Measurements from ENCODE around the gene LRRC36.

LRRC36 gene

GRCh38 chr16:67430504-67430976, 103.9 kb downstream of the LRRC36 start:
- H3K27me3 ChIP-seq: peaks cover 12% of the 10 kb centered on the region

GRCh38 chr16:67430977-67431774, 104.6 kb downstream of the LRRC36 start, which contains the start of gene HSD11B2:
HSD11B2 (plus strand) TSS chr16:67431121; CDS start chr16:67431249, 128 bp downstream.
- no peaks in the 10 kb centered on the region for H3K9me3 ChIP-seq
- H3K4me3 ChIP-seq (ENCODE audit: low read depth, low read length): peak within 1 kb of the TSS; percentile 46
- peak; percentile 79 for DNase-seq
- TF ChIP-seq CTCF (IDR thresholded peaks at IDR 0.05; ENCODE audit: low read depth, low read length): no peak
- peaks cover 10% of the 10 kb centered on the region for H3K4me1 ChIP-seq
- H3K36me3 ChIP-seq: no peaks in the 10 kb centered on the region
- peaks cover 12% of the 10 kb centered on the region for H3K27me3 ChIP-seq

More at GRCh38 chr16:67430504-67430976, 103.9 kb downstream of the LRRC36 start:
- Histone ChIP-seq H3K9me3 (no peaks in the 10 kb centered on the region), H3K36me3 (no peaks in the 10 kb centered on the region), H3K4me3 (ENCODE audit: low read depth, low read length) (peak overlapping the region; percentile 46), H3K4me1 (peaks cover 10% of the 10 kb centered on the region)
- DNase-seq: peak; percentile 52
- TF ChIP-seq CTCF (IDR thresholded peaks at IDR 0.05; ENCODE audit: low read depth, low read length): no peak

GRCh38 chr16:67431775-67432505, 105.3 kb downstream of the LRRC36 start:
- no peak for TF ChIP-seq CTCF (IDR thresholded peaks at IDR 0.05; ENCODE audit: low read depth, low read length)
- H3K4me3 ChIP-seq (ENCODE audit: low read depth, low read length): peak overlapping the region; percentile 44
- DNase-seq: no peak

GRCh38 chr16:67432506-67432890, 105.9 kb downstream of the LRRC36 start:
- no peak for TF ChIP-seq CTCF (IDR thresholded peaks at IDR 0.05; ENCODE audit: low read depth, low read length)
- H3K9me3 ChIP-seq: no peaks in the 10 kb centered on the region
- no peak overlapping the region for H3K4me3 ChIP-seq (ENCODE audit: low read depth, low read length)
- no peak for DNase-seq
- no peaks in the 10 kb centered on the region for H3K36me3 ChIP-seq
- peaks cover 12% of the 10 kb centered on the region for H3K27me3 ChIP-seq
- peaks cover 10% of the 10 kb centered on the region for H3K4me1 ChIP-seq

More at GRCh38 chr16:67431775-67432505, 105.3 kb downstream of the LRRC36 start:
- Histone ChIP-seq H3K27me3 (peaks cover 12% of the 10 kb centered on the region), H3K9me3 (no peaks in the 10 kb centered on the region), H3K4me1 (peaks cover 10% of the 10 kb centered on the region), H3K36me3 (no peaks in the 10 kb centered on the region)

GRCh38 chr16:67433131-67433719, 106.6 kb downstream of the LRRC36 start:
- Histone ChIP-seq H3K4me1 (peaks cover 9% of the 10 kb centered on the region), H3K27me3 (peaks cover 12% of the 10 kb centered on the region), H3K9me3 (no peaks in the 10 kb centered on the region), H3K36me3 (peaks cover 6% of the 10 kb centered on the region; the same call in 1 of the 2 replicates), H3K4me3 (ENCODE audit: low read depth, low read length) (no peak overlapping the region)
- TF ChIP-seq CTCF (IDR thresholded peaks at IDR 0.05; ENCODE audit: low read depth, low read length): no peak
- DNase-seq: no peak
